GM10266 (cell line): Measurements from ENCODE around the gene MED26.

ENCODE experiments used
- DNase-seq: peaks from one replicate; pipeline ENCODE4 v3.0.0; 2012; ENCODE audit errors: extremely low spot score
- CTCF ChIP-seq: IDR thresholded peaks from 2 replicates; pipeline ENCODE4 v1.5.1; 2012; ENCODE audit warnings: mild to moderate bottlenecking, low read depth; ENCODE audit not compliant: control insufficient read depth, insufficient read depth; ENCODE audit errors: missing control alignments

MED26 gene

GRCh38 chr19:16524991-16525734, 102.8 kb downstream of the MED26 start:
- TF ChIP-seq CTCF, result no peak
- no peak for DNase-seq
